Measurements from ENCODE around the gene NUAK1.

NUAK1 gene

DNA sequence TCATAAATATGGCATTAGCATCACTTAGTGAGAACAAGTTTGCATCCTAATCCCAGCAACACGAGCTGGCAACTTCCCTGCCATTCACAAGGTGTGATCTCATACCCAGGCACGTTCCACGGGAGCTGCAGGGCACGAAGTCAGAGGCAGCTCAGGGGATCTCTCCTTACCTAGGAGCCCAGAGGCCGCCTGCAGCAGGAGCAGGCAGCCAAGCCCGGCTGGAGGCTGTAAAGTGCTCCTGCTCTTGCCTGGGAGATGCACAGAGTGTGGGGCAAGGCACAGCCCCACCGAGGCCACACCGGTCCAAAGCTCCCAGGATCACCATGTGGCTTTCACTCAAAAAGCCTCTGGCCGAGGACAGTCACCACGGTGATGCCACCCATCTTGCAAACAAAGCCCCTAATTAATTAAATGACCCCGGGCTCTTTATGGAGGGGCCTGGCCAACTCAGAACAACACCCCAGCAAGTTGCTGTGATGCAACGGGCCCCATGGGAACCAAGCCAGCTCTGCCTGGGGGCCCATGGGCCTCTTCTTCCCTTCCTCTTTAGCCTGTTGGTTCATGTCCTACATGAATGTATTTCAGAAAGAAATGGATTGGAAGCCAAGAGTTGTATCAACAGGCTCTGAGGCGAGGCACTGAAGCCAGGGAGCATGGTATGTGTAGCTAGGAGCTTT, 26.5 kb downstream of the NUAK1 start:
- DNase-seq (ENCODE audit: low read depth in 2 of 3, low spot score in 2 of 3) = no peak

DNA sequence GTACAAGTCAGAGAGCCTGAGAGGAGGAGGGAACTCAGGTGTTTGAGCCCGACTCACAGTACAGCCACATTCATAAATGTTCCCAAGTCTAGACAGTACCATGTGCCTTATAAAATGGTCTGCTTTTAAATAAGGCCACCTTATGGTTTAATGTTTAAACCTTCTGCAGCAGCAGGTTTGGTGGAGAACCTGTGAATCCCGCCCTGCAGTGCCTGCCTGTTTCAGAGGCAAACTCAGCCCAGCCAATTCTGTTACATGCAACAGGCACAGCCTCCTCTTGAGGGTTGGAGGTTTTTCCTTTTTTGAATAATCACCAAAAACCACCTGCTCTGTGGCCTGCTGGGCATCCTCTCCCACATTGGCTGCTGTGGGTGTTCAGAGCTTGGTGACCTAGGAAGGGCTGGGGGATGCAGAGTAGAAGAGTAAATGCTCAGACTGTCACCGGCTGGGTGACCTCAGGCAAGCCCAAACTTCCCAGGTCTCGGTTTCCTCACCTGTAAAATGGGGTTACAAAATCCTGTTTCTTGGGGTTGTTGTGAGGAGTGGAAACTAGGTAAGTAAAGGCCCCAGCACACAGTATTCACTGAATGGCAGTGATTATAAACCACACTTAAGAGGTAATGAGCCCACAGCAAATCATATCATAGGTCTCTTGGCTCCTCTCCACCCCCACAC, 28.0 kb downstream of the NUAK1 start:
- no peak for DNase-seq (ENCODE audit: low read depth in 2 of 3, low spot score in 2 of 3)

DNA sequence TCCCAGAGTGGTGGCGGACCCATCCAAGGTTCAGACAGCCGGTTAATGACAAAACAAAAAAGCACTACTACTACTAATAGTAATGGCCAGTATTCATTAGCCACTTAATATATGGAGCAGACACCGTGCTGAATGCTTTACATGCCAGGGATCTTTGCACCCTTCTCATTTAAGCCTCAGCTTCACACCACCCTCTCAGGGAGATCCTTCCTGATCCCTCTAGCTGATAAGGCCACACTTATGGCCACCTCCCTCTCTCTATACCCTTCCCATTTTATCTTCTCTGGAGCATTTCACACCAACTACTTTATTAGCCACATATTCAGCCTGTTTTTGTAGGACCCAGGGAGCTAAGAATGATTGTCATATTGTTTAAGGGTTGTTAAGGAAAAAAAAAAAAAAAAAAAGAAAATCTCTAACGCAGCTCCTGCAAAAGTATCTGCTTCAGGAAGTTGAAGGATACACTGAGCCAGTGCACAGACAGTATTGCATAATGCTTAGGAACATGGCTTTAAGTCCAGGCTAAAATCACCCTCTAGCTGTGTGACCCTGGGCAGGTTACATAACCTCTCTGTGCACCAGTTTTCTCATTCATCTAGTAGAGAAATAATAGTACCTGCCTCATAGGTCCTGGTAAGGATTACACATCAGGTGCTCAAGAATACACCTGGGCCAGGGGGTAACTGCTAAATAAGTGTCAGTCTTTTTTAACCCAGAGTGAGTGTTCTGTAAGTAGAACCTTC, 29.4 kb downstream of the NUAK1 start:
- DNase-seq (ENCODE audit: low read depth in 2 of 3, low spot score in 2 of 3) = no peak

DNA sequence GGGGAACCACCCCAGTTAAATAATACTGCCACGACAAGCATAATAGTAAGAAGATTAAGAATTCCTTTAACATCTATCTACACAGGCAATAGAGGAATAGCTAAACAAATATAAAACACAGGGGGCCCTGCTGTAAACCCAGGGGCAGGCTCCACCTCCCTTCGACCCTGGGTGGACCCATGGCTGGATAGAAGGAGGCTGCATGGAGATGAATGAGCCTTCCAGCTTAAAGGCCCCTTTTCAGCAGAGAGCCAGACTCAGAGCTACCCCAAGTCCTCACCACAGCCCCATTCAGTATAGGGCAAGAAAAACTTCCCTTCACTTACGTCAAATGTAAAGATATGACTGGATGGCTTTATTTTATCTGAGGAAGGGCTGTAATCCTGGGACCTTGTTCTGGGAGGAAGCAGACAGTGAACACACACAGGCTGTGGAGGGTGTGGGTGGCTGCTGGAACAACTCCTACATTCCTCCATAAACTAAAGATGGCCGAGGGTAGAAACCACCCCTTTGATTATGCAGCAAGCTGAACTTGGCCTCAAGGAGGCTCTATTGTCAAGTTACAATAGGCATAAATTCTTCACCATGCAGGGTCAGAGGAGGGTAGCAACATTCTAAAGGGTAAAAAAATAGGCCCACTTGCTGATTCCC, 30.4 kb downstream of the NUAK1 start:
- DNase-seq (ENCODE audit: low read depth in 2 of 3, low spot score in 2 of 3) = no peak

DNA sequence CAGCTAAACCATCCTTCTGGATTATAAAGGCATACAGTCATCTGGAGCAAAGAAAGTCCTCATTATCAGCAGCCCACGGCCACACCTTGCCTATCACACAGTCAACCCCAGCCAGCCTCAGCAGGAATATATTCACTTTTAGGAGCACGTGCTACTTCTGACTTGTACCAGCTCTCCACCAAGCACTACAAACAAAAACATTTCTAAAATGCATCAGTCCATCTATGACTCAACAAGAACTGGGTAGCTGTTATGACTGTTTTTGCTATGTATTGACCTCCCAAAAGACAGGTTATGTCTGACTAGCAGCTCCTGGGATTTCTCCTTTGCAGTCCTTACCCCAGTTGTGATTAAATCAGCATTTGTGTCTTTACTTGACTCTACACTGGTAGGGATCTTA, 31.2 kb downstream of the NUAK1 start:
- DNase-seq (ENCODE audit: low read depth in 2 of 3, low spot score in 2 of 3) = no peak

DNA sequence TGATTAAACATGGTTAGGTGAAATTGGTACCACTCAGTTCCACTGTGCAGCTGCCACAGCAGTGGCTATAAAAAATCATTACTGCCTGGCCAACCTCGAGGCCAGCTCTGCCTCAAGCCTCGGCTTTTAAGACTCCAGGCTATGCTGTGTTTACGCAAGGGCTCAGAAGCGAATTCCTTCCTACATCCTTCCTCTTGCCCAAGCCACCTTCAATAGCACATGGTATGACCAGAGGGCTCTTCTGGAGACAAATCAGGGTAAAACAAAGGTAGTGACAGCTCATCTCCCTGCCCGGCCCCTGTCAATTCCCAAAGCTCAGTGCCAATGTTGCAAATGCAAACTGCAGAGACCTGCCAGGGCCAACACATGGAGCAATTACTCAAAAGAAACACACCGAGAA, 31.9 kb downstream of the NUAK1 start:
- DNase-seq (ENCODE audit: low read depth in 2 of 3, low spot score in 2 of 3) = no peak

DNA sequence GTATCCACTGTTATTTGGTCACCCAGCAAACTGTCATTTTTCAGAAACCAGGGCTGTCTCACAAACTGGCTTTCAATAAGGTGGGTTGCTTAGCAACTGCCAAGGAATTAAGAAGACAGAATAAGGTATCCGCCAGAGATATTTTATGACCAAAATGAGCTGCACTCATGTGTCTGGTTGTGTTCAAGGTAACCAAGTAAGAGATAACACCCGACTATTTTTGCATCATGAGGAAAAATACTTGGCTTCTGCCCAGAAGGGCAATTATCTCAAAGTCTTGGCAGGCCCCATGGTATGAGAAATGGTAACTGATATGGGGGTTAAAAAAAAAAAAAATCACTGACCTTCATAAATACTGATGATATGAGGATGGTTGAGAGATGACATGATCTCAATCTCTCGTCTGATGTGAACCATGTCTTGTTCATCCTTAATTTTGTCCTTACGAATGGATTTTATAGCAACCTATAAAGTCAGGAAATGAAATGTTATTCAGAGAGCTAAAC, 32.6 kb downstream of the NUAK1 start:
- DNase-seq (ENCODE audit: low read depth in 2 of 3, low spot score in 2 of 3) = no peak

DNA sequence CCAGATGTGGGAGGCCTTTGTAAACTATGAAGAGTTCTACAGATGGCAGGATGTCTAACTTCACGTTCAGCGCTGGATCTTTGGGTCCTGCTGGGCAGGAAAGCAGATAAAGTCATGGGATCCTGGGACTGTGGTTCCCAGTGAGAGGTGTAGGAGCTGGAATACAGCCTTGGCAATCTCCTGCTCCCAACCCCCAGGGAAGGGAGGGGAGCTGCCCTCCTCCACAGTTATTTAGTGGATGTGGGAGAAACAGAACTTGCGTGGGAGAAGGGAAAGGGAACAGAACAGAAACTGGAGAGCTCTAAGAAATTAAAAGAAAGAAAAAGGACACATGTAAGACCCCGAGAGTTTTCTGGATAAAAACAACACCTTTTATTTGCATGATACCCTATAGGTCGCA, 37.0 kb downstream of the NUAK1 start:
- no peak for DNase-seq (ENCODE audit: low read depth in 2 of 3, low spot score in 2 of 3)

DNA sequence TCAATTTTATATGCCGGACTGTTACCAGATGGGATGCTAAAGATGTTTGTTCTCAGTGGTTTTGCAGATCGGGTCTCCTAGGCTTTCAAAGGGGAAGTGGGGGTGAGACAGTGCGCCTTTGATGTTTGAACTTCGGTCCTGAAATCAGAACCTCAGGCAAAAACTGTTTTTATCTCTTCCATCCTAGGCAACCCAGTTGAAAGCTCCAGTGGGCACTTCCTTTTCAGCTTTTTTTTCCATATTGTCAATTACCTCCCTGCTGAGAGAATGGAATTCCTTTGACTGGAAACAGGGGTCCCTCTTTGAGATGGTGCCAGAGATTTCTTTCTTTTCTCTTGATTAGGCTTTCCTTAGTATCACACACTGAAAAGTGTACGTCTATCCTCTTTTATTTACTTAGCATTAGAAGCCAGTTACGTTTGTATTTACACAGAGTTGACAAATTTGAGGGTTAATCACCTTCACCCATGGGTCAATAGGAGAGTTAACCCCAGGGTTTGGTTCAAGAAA, 40.0 kb downstream of the NUAK1 start:
- no peak for DNase-seq (ENCODE audit: low read depth in 2 of 3, low spot score in 2 of 3)

DNA sequence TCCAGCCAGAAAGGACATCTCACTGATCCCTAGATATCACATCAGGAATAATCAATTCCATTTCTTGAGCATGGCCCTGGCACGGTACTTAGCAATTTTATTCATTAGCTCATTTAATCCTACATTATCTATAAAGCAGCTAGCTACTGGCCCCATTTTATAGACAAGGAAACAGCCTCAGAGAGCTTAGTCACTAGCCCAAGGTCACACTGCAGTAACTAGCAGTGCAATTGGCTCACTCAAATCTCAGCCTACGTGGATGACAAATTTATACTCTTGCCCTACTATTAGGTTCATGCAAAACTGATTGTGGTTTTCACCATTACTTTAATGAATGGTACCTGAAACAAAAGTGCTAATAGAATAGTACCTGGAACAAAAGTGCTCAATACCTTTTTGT, 41.7 kb downstream of the NUAK1 start:
- DNase-seq (ENCODE audit: low read depth in 2 of 3, low spot score in 2 of 3) = no peak

DNA sequence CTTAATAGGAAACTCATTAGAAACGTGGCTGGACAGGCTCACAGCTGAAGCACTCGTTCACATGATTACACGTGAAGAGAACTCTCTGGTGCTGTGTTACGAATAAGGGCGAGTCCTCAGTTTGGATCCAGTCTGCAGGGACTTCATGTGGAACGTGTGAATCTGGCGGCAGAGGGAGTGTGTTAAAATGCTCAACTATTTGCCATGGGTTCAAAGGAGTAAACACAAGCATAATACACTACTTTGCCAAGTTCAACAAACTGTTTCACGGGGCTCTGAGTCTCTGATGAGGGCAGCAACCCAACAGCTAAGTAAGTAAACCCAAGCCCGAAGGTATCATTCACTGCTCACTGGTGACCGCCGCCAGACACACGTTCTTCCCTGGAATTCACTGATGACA, 42.4 kb downstream of the NUAK1 start:
- no peak for DNase-seq (ENCODE audit: low read depth in 2 of 3, low spot score in 2 of 3)

DNA sequence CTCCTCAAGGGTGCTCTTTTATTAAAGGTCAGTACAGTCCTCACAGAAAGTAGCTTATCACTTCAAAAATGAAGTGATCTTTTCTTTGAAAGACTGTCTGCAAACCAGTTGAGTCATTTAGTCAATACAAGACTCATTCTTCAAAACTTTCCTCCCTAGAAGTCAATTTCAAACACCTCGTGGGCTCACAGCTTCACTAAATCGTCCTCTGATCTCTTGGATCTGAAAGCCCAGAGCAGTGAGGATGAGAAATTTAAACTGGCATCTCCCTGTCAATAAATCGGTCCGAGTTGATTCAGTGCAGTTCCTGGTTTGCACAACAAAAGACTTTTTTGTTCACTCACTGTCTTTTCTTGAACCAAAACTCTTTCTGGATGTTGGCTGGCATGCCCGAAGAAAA, 44.5 kb downstream of the NUAK1 start:
- no peak for DNase-seq (ENCODE audit: low read depth in 2 of 3, low spot score in 2 of 3)

DNA sequence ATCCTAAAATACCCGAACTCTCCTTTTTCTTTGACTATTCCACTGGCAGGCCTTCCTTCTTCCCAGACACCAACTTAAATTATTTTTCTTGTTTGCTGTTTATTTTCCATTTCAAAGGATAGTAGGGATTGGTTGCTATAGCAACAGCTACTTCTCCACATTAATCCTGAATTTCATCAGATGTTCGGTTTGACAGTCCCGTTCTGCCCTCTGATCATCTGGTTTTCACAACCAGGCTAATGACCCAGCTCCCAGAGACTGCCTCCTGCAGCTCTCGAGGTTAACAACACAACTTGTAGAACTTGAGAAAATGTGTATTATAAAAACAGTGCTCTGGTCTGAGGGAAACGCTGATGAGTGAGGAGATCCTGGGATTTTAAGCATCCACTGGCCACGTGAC, 45.5 kb downstream of the NUAK1 start:
- DNase-seq (ENCODE audit: low read depth in 2 of 3, low spot score in 2 of 3) = no peak

DNA sequence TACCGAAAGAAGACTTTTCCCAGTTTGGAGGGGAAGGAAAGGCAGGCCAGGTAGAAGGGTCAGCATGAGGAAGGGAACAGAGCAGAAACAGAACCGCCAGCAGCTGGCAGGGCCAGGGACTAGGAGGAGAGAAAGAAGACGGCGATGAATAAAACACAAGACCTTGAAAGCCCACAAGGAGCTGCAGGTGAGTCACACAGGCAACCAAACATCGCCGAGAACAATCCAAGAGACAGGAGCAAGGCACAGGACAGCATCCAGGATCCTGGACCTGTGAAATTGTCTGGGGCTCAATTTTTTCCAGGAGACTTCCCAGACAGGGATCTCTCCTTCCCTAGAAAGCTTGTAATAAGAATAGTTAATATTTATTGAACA, 47.3 kb downstream of the NUAK1 start:
- DNase-seq (ENCODE audit: low read depth in 2 of 3, low spot score in 2 of 3) = no peak

DNA sequence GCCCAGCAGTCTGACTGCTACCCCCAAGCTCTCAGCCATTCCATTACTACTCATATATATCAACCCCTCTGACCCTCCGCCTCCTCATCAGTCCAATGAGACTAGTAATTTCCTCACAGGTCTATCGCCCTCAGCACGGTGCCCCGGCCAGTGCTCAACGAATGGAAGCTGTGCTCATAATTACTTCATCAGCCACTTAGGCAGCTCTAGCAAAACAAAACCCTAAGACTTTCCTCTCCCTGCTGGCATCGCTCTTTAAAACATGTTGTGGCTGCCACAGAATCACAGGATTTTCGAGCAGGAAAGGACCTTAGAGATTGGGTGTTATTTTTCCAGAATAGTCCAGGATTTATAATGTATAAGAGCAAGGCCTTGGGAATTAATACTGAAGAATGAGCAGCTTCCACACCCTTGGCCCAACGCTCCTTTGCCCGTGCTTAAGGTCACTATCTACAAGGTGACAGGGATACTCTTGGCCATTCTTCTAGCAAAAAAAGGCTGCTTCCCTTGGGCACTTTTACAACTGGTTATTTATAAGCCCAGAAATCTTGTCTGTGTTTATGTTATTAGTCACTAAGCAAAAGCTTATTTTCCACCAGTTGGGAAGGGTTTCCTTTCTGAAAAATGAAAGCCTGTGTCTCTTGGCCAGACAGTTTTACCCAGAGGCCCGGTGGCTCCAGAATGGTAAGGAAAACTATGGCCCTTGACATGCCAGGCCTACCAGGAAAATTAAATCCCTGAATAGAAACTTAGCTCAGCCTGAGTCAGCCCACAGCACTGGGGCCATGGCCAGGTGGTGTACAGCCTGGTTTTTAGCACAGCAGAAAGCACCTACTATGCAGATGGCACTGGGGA, 47.9 kb downstream of the NUAK1 start:
- DNase-seq (ENCODE audit: low read depth in 2 of 3, low spot score in 2 of 3) = no peak

DNA sequence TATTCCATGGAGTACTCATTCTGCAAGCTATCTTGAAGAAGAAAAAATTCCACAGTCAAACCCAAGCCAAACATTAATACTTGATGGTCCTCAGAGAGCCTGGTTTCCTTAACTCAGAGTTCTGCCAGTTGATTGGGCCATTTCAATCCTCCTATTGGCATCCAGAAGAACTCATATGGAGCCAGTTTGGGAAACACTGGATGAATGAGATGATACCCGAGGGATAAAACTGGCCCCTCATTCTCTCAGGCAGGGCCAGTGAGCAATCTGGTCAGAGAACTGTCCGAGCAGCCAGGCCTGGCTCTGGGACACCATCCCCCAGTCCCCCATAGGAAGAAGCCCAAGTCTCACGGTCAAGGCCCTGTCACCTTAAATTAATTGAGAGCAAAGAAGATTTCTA, 48.8 kb downstream of the NUAK1 start:
- DNase-seq (ENCODE audit: low read depth in 2 of 3, low spot score in 2 of 3) = no peak

DNA sequence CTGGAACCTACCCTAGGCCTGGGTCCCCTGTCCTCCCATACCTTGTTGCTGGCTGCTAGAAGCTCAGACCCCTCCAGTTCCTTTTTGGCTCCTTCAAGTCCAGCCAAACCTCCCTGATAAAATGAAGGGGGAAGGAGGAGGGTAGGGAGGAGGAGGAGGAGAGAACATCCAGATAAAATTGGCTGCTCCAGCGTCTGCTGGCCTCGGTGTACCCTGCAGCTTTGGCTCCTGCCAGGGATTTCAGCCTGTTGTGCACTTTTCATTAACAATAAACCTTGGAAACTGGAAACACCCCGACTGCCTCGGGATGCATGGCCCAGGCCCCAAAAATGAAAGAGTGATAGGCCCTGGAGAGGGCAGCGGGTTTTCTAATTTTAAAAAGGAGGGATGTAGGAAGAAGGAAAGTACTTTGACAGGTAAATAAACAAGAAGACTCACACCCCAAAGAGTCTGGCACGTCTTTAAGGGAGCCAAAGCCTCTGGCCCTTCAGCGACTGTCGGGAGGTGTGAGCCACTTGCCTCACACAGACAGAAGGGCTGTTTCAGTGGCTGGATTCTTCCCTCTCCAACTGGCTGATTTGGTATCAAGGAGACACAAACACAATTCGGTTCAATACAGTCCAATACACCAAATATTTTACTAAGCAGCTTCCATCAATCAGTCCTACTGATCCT, 49.8 kb downstream of the NUAK1 start:
- DNase-seq (ENCODE audit: low read depth in 2 of 3, low spot score in 2 of 3) = no peak

DNA sequence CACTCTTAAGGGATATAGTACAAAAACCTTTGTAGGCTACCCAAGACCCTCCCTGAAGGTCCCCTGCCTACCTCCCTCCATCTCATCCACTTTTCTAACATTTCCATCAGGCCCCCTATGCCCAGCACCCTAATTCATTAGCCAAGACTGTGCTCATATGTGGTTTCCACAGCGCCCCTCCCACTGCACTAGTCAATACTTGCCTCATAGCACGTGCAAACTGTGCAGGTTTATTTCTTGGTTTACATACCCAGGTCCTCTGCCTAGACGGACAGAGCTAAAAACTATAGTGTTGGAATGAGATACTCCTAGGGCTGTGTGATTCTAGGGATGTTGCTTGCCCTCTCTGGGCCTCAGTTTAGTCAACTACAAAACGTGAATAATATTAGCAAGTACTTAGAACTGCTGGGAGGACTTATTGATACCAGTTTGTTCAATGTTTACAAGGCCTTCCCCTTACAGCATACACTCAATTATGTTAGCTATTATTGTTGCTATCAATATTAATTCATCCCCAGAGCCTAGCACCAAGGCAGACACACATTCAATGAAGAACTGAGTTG, 50.4 kb downstream of the NUAK1 start:
- DNase-seq (ENCODE audit: low read depth in 2 of 3, low spot score in 2 of 3) = no peak

DNA sequence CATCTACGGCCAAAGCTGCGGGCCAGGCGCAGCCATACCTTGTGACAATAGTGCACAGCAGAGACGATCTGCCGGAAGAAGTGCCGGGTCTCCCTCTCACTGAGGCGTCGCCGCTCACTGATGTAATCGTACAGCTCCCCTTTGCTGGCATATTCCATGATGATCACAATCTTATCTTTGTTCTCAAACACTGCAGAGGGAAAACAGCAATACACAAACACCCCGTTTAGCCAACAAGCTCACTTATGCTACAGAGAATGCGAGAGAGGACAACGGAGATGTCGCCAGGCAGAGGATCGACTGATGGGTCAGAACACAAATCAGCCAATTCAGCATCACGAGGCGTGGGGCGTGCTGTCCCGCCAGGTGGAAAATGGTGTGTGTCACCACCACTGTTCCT, 52.1 kb downstream of the NUAK1 start:
- no peak for DNase-seq (ENCODE audit: low read depth in 2 of 3, low spot score in 2 of 3)

DNA sequence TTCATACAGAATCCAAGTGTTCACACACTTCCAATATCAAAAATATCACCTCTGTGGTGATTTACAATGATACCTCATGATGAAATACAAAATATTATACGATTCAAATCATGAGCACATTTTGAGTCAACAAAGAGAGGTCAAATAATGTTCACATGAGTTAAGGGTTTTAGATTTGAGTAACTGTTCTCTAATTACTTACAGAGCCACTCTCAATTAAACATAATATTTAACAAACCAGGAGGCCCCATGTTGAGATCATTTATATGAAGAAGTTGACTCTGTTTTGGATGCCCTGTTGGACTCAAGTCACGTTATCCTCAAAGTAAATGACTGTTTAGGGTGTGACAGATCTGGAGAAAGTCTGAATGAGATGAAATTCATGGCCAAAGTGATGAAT, 53.5 kb downstream of the NUAK1 start:
- DNase-seq (ENCODE audit: low read depth in 2 of 3, low spot score in 2 of 3) = no peak
